Fibroblast of skin of left quadriceps (primary cell): Measurements from ENCODE around the gene SCAMP2.

Experiments
- DNase-seq, 2 experiments: peaks; one replicate each; pipeline ENCODE4 v3.0.0-alpha.2; 2013; ENCODE audit warnings: low read depth in 2 of 2

Gene SCAMP2

DNA sequence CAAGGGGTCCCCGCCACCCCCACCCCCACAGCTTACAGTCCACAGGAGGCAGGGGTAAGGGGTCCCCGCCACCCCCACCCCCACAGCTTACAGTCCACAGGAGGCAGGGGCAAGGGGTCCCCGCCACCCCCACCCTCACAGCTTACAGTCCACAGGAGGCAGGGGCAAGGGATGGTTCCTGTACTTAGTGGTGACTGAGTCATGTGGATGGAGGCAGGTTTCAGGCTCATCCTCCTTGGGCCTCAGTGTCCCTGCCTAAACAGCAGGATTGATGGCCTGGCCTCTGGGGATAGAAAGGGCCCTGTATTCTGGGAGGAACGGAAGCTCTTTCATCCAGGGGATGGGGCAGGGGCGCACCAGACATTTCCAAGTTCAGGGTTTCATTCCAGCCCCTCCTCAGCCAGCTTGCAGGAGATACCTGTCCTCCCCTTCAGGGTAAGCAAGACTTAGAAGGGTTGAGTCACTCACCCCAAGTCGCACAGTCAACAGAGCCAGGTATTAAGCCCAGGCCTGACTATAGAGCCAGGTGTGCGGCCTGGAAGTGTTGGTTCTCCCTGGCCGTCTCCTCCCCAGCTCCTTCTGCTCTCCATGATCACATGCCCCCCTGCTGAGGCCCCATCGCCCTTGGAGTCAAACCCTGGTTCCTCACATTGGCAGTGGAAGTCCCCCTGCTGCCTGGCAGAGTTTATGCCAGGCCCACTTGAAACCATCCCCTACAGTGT, 78.8 kb downstream of the SCAMP2 start:
- DNase-seq, result no peak
